Bronchial epithelial cell (primary cell): Measurements from ENCODE around the gene OR56A1. TPM values are rescaled to one million over a fixed set of nuclear protein-coding genes. Genes with fewer than 3 reads are reported as not detected.

Experiments used
- DNase-seq: peaks from one replicate; pipeline ENCODE4 v3.0.0-alpha.2; 2010; ENCODE audit warnings: low read depth
- FAIRE-seq: peaks from 2 replicates; lab custom pipeline; 2011; peaks lifted over from hg19 to GRCh38; lab: Jason Lieb, UNC
- H3K27me3 ChIP-seq: 2 replicates; pipeline ENCODE4 v1.5.1; 2011; ENCODE audit warnings: low read length; ENCODE audit not compliant: control insufficient read depth, insufficient read depth
- H3K36me3 ChIP-seq: 2 replicates; pipeline ENCODE4 v1.5.1; 2011; ENCODE audit warnings: low read length; ENCODE audit not compliant: control insufficient read depth, insufficient read depth
- H3K4me3 ChIP-seq: 2 replicates; pipeline ENCODE4 v1.5.1; 2011; ENCODE audit warnings: mild to moderate bottlenecking, low read depth, low read length, control low read depth
- total RNA-seq: library from RNA; depleted of rRNA; stranded (reverse); fragments of >200 nt; gene quantifications from 2 replicates; pipeline ENCODE4 v1.2.1, GENCODE V29; 2014
- TF ChIP-seq, protein P1 (sequence below): IDR thresholded peaks from 2 replicates; pipeline ENCODE4 v1.5.1; 2011; ENCODE audit warnings: mild to moderate bottlenecking, moderate library complexity, low read length, control low read depth, inconsistent platforms; ENCODE audit not compliant: insufficient read depth, severe bottlenecking

Gene OR56A1
- total RNA-seq, 1 donor from 2014 or later = not detected

DNA sequence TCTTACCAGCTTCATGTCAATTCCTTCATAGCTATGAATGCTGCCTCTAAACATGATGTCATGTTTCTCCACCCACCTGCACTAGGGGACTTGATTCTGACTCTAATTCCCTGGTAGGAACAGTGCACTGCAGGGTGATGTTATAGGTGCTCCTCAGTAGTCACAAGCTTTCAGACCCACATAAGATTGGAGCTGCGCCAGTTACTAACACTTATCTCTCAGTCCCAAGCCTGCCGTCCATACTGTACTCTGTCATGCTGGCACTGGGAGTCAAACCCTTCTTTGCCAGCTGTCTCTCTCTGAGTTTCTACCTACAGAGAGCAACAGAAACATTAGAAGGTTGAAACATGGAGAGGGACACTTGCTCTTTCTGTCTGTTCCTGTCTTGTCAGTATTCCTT, 5.5 kb downstream of the OR56A1 start:
- FAIRE-seq (no peak), DNase-seq (no peak)
- H3K36me3 ChIP-seq = no peaks in the 10 kb centered on the region
- no peaks in the 10 kb centered on the region for H3K27me3 ChIP-seq
- no peak overlapping the region for H3K4me3 ChIP-seq
- TF ChIP-seq, protein P1, sequence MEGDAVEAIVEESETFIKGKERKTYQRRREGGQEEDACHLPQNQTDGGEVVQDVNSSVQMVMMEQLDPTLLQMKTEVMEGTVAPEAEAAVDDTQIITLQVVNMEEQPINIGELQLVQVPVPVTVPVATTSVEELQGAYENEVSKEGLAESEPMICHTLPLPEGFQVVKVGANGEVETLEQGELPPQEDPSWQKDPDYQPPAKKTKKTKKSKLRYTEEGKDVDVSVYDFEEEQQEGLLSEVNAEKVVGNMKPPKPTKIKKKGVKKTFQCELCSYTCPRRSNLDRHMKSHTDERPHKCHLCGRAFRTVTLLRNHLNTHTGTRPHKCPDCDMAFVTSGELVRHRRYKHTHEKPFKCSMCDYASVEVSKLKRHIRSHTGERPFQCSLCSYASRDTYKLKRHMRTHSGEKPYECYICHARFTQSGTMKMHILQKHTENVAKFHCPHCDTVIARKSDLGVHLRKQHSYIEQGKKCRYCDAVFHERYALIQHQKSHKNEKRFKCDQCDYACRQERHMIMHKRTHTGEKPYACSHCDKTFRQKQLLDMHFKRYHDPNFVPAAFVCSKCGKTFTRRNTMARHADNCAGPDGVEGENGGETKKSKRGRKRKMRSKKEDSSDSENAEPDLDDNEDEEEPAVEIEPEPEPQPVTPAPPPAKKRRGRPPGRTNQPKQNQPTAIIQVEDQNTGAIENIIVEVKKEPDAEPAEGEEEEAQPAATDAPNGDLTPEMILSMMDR = no peak

DNA sequence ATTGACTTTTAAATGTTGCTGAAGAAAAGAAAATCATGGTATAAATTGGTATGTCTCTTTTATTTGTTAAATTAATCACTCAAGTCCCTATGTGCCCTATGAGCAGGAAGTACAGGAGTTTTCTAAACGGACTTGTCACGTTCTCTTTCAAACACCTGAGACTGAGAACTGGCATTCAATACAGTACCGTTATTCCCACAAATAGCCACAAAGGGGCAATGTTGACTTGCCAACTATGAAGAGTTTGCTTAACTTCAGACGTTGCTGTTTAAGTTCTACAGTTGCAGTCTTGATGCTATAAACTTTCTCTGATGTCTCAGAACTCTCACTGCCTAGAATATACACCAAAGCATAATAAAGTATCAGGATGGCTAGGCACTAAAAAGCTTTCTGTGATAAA, 7.6 kb downstream of the OR56A1 start:
- Histone ChIP-seq H3K36me3 (no peaks in the 10 kb centered on the region), H3K27me3 (no peaks in the 10 kb centered on the region), H3K4me3 (no peak overlapping the region)
- no peak for FAIRE-seq
- TF ChIP-seq, protein P1 = peak; percentile 52
- DNase-seq = peak; percentile 66

DNA sequence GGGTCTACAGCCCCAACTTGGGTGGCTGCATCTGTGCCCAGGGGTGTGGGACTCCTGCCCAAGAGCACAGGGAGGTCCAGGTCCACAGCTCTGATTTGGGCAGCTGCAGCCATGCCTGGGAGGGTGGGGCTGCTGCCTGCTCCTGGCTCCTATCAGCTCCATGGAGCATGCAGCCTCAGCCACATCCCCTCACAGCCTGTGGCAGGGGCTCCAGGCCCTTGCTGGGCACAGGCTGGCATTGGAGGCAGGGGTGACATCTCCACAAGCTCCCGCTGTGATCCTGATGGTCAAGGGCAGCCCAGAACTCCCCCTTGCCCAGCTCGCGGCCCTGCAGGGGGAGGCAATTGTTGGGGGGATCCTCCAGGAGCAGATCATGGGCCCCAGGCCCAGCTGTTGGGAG, 17.5 kb downstream of the OR56A1 start:
- no peak overlapping the region for H3K4me3 ChIP-seq
- DNase-seq (no peak), FAIRE-seq (no peak)
- TF ChIP-seq, protein P1 = no peak
- no peaks in the 10 kb centered on the region for H3K27me3 ChIP-seq
- H3K36me3 ChIP-seq = no peaks in the 10 kb centered on the region

DNA sequence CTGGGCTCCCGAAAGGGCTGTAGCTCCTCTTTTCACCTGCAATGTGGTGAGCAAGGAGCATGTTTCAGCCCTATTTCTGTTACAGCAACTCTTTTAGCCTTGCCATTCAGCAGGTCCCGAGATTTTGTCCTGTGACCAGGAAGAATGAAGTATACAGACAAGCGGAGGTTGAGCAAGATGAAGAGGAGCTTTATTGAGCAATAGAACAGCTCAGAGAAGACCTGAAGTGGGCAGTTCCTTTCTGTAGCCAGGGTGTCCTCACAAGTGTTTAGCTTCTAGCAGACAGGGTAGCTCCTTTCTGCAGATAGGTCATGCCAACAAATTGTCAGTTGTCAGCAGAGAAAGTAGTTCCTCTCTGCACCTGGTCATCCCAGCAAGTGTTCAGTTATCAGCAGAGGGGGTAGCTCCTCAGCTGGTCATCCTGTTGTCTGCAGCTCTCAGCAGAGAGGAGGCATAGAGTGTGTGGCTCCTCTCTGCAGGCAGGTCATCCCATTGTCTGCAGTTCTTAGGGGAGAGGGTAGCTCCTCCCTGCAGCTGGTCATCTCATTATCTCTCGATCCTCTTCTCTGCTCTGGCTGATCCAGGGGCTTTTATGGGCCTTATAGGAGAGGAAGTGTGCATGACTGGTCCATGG, 18.4 kb downstream of the OR56A1 start:
- DNase-seq (no peak), FAIRE-seq (no peak)
- no peaks in the 10 kb centered on the region for H3K27me3 ChIP-seq
- TF ChIP-seq, protein P1 = no peak
- H3K36me3 ChIP-seq = no peaks in the 10 kb centered on the region
- no peak overlapping the region for H3K4me3 ChIP-seq

DNA sequence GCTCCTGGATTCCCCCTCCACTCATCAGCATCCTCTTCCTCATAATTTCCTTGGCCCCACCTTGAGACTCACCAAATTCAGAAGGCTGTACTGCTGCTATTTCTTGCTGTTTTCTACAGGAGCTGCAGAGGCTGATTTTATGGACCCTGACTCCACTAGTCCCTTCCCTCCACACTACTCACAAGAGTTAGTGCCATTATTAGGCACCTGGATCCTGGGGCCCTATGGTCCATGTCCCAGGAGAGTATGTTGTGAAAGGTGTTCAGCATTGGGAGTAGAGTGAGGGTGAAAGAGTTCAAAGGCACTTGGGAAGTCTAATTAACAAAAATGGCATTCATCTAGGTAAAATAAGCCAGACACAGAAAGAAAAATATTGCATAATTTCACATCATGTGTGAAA, 23.7 kb downstream of the OR56A1 start, which contains the start of gene OR56A4:
Gene OR56A4, minus strand, starts transcription at position 101 of the 400 bp plus-strand sequence. CDS start 3,954 bp downstream, outside the sequence.
- no peak for FAIRE-seq
- Histone ChIP-seq H3K4me3 (no peak within 1 kb of the TSS), H3K36me3 (no peaks in the 10 kb centered on the region), H3K27me3 (no peaks in the 10 kb centered on the region)
- TF ChIP-seq, protein P1 = no peak
- DNase-seq = no peak

DNA sequence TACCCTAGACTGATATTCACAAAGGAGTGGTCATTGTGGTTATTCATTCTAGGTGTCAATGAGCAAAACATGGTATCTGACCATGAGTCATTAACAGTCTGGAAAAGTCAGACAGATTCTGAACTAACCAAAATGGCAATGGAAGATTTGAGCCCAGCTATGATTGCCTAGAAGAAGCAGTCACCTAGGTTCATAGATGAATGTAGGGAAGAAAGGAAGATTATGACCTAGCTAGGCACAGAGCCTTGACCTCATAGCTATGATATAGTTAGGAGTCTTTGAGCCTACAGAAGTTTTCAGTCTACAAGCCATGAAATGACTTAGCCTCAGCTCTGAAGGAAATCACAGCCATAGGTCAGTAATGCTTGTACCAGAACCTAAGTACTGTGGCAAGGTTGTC, 24.2 kb downstream of the OR56A1 start:
- Histone ChIP-seq H3K4me3 (no peak overlapping the region), H3K36me3 (no peaks in the 10 kb centered on the region), H3K27me3 (no peaks in the 10 kb centered on the region)
- TF ChIP-seq, protein P1 = no peak
- FAIRE-seq (no peak), DNase-seq (peak; percentile 8)
